CD14-positive monocyte (primary cell): Measurements from ENCODE around the gene MGAT5B. TPM values are rescaled to one million over a fixed set of nuclear protein-coding genes. Genes with fewer than 3 reads are reported as not detected.

Source experiments
- DNase-seq, 3 donors: peaks; one replicate each; pipeline ENCODE4 v3.0.0-alpha.2; 2011 to 2022
- H2AFZ ChIP-seq: 2 replicates; pipeline ENCODE4 v1.6.0; 2012; ENCODE audit warnings: mild to moderate bottlenecking, low read depth, low read length, inconsistent platforms; ENCODE audit not compliant: insufficient read depth, poor library complexity, severe bottlenecking
- H3K27ac ChIP-seq, 2 donors: 1 replicate in 1 of 2; 2 replicates in 1 of 2; pipeline ENCODE4 v1.5.1; 2012 to 2013; ENCODE audit warnings: low read length in 2 of 2, control low read depth in 1 of 2, inconsistent platforms in 1 of 2, low read depth in 1 of 2, mild to moderate bottlenecking in 1 of 2
- H3K27me3 ChIP-seq, 2 donors: one replicate each; pipeline versions ENCODE4 v1.6.0 to v1.6.1; 2011 to 2013; ENCODE audit warnings: low read length in 2 of 2; ENCODE audit not compliant: control insufficient read depth in 2 of 2, insufficient read depth in 2 of 2
- H3K36me3 ChIP-seq, 2 donors: replicated peaks in 1 of 2; 1 replicate in 1 of 2; 2 replicates in 1 of 2; pipeline versions ENCODE4 v1.5.1 to v1.6.1; 2012 to 2013; ENCODE audit warnings: low read length in 2 of 2, control low read depth in 1 of 2, inconsistent platforms in 1 of 2, mild to moderate bottlenecking in 1 of 2; ENCODE audit not compliant: insufficient read depth in 2 of 2, control insufficient read depth in 1 of 2
- H3K4me1 ChIP-seq, 2 donors: 1 replicate in 1 of 2; 2 replicates in 1 of 2; pipeline versions ENCODE4 v1.5.1 to v1.6.1; 2012 to 2013; ENCODE audit warnings: low read length in 2 of 2, control low read depth in 1 of 2, inconsistent platforms in 1 of 2, mild to moderate bottlenecking in 1 of 2, moderate library complexity in 1 of 2; ENCODE audit not compliant: insufficient read depth in 2 of 2, control insufficient read depth in 1 of 2
- H3K4me2 ChIP-seq: replicated peaks from 2 replicates; pipeline ENCODE3; 2012; ENCODE audit warnings: low read length, moderate library complexity, mild to moderate bottlenecking; ENCODE audit not compliant: poor library complexity, severe bottlenecking; ENCODE audit errors: extremely low read depth
- H3K4me3 ChIP-seq, 3 experiments: fragments of 200-600 bp in 1 of 3; sonication (generic) in 1 of 3; replicated peaks in 1 of 3; 1 replicate in 2 of 3; 2 replicates in 1 of 3; pipeline ENCODE4 v1.5.1; 2011 to 2013; ENCODE audit warnings: low read length in 3 of 3, mild to moderate bottlenecking in 3 of 3, control low read depth in 2 of 3, low read depth in 2 of 3, inconsistent platforms in 1 of 3, moderate library complexity in 1 of 3
- H3K79me2 ChIP-seq: 2 replicates; pipeline ENCODE4 v1.6.0; 2012; ENCODE audit warnings: mild to moderate bottlenecking, control low read depth, inconsistent platforms, low read length, moderate library complexity; ENCODE audit not compliant: insufficient read depth
- H3K9ac ChIP-seq: 2 replicates; pipeline ENCODE4 v1.6.0; 2017; ENCODE audit warnings: low read length, mild to moderate bottlenecking; ENCODE audit not compliant: insufficient read depth, poor library complexity, severe bottlenecking
- H3K9me3 ChIP-seq, 2 donors: replicated peaks in 1 of 2; 1 replicate in 1 of 2; 2 replicates in 1 of 2; pipeline versions ENCODE4 v1.5.1 to v1.6.1; 2012 to 2013; ENCODE audit warnings: low read length in 2 of 2, control low read depth in 1 of 2; ENCODE audit not compliant: control insufficient read depth in 1 of 2, insufficient read depth in 1 of 2
- H4K20me1 ChIP-seq: 2 replicates; pipeline ENCODE4 v1.6.0; 2012; ENCODE audit warnings: mild to moderate bottlenecking, low read length, control low read depth, moderate library complexity; ENCODE audit not compliant: insufficient read depth
- H3K27ac Mint-ChIP-seq, 7 donors: one replicate each; pipeline ENCODE4 v1.8.0; 2020; ENCODE audit warnings: mild to moderate bottlenecking in 7 of 7, mixed read lengths in 7 of 7, moderate library complexity in 6 of 7, inconsistent platforms in 2 of 7
- H3K27me3 Mint-ChIP-seq, 3 donors: one replicate each; pipeline ENCODE4 v1.8.0; 2021 to 2022; ENCODE audit warnings: low read depth in 3 of 3, mild to moderate bottlenecking in 3 of 3, mixed read lengths in 3 of 3, moderate library complexity in 3 of 3, inconsistent platforms in 1 of 3
- H3K36me3 Mint-ChIP-seq, 2 donors: one replicate each; pipeline ENCODE4 v1.8.0; 2020; ENCODE audit warnings: mixed read lengths in 2 of 2, inconsistent platforms in 1 of 2, mild to moderate bottlenecking in 1 of 2
- H3K4me1 Mint-ChIP-seq: one replicate; pipeline ENCODE4 v1.8.0; 2020; ENCODE audit warnings: mild to moderate bottlenecking, mixed read lengths
- H3K4me3 Mint-ChIP-seq, 2 donors: one replicate each; pipeline ENCODE4 v1.8.0; 2020; ENCODE audit warnings: mild to moderate bottlenecking in 2 of 2, mixed read lengths in 2 of 2, moderate library complexity in 1 of 2
- H3K9me3 Mint-ChIP-seq, 7 donors: one replicate each; pipeline ENCODE4 v1.8.0; 2020 to 2022; ENCODE audit warnings: mixed read lengths in 7 of 7, mild to moderate bottlenecking in 6 of 7, moderate library complexity in 6 of 7, inconsistent platforms in 2 of 7
- WGBS: methylation state at CpG from one replicate; pipeline ENCODE4 v1.1.5; 2013; ENCODE audit warnings: missing lambda C conversion rate; ENCODE audit not compliant: insufficient coverage; 5-methylcytosine and 5-hydroxymethylcytosine counted together
- intact Hi-C, 2 donors: fragments of 100-400 bp; cut with micrococcal nuclease; formaldehyde crosslinking; loops; one replicate each; pipeline versions ENCODE4 v1.15.0 to v1.15.1; 2023
- polyA plus RNA-seq, 3 donors: library from polyadenylated mRNA; depleted of rRNA in 1 of 3; unstranded in 2 of 3; stranded (reverse) in 1 of 3; fragments of 300-500 nt in 2 of 3; fragments of >200 nt in 1 of 3; fragmentation: Illumina TruSeq in 2 of 3; gene quantifications; 1 replicate in 2 of 3; 2 replicates in 1 of 3; pipeline ENCODE4 v1.2.3, GENCODE V29; 2012 to 2021
- TF ChIP-seq, protein P1 (sequence below): fragments of 200-600 bp; IDR thresholded peaks from one replicate; pipeline ENCODE4 v1.8.0; 2022; ENCODE audit warnings: antibody characterized with exemption, mild to moderate bottlenecking

The MGAT5B gene
- polyA plus RNA-seq, 3 donors: not detected

- Mint-ChIP-seq H3K27ac (peak overlapping the region in 1 of 7 donors; percentile 51), H3K9me3 (peaks cover 0 to 8% (median 4%) of the 10 kb centered on the region in 7 donors), H3K4me1 (peaks cover 17% of the 10 kb centered on the region), H3K27me3 (peaks cover 32 to 48% (median 35%) of the 10 kb centered on the region in 3 donors), H3K4me3 (no peak overlapping the region), H3K36me3 (no peaks in the 10 kb centered on the region)
- H2AFZ ChIP-seq: no peak overlapping the region
- peaks cover 8 to 26% of the 10 kb centered on the region in 2 donors for H3K27me3 ChIP-seq
- H3K4me3 ChIP-seq: no peak overlapping the region
- H3K4me2 ChIP-seq: no peak overlapping the region
- no peak overlapping the region for H3K9ac ChIP-seq
- H3K79me2 ChIP-seq: no peaks in the 10 kb centered on the region
- 53% methylated on average over 7 of the region's 10 CpGs for WGBS
- H3K4me1 ChIP-seq: peaks cover 0 to 7% of the 10 kb centered on the region in 2 donors
- H3K36me3 ChIP-seq: no peaks in the 10 kb centered on the region
- peaks cover 0 to 8% of the 10 kb centered on the region in 2 donors for H3K9me3 ChIP-seq
- intact Hi-C loops: no loop called here
- TF ChIP-seq, protein P1, sequence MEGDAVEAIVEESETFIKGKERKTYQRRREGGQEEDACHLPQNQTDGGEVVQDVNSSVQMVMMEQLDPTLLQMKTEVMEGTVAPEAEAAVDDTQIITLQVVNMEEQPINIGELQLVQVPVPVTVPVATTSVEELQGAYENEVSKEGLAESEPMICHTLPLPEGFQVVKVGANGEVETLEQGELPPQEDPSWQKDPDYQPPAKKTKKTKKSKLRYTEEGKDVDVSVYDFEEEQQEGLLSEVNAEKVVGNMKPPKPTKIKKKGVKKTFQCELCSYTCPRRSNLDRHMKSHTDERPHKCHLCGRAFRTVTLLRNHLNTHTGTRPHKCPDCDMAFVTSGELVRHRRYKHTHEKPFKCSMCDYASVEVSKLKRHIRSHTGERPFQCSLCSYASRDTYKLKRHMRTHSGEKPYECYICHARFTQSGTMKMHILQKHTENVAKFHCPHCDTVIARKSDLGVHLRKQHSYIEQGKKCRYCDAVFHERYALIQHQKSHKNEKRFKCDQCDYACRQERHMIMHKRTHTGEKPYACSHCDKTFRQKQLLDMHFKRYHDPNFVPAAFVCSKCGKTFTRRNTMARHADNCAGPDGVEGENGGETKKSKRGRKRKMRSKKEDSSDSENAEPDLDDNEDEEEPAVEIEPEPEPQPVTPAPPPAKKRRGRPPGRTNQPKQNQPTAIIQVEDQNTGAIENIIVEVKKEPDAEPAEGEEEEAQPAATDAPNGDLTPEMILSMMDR: no peak
- DNase-seq: no peak
- H4K20me1 ChIP-seq: no peaks in the 10 kb centered on the region
- no peak overlapping the region for H3K27ac ChIP-seq
Measured at GRCh38 chr17:76843703-76844484, 24.3 kb upstream of the MGAT5B start.

DNA sequence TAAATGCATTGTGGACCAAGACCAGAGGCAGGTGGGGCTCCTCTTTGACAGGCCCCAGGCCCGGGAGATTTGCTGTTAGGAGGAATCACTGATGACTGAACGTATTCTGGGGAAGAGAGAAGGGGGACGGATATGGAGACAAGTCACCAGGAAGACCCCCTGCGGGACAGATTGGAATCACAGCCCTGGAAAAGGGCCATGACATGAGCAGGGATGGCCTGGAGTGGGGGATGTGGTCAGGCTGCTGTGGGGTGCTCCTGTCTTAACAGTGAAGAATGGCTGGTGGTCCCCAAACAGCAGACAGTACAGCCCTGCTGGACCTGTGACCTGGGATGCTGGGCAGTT, 23.7 kb upstream of the MGAT5B start:
- intact Hi-C loops: no loop called here
- Histone ChIP-seq H3K27me3 (peaks cover 8 to 26% of the 10 kb centered on the region in 2 donors), H3K27ac (no peak overlapping the region), H4K20me1 (no peaks in the 10 kb centered on the region), H3K36me3 (no peaks in the 10 kb centered on the region), H3K79me2 (no peaks in the 10 kb centered on the region), H3K9me3 (peaks cover 0 to 8% of the 10 kb centered on the region in 2 donors), H3K4me1 (peaks cover 0 to 6% of the 10 kb centered on the region in 2 donors), H3K4me3 (no peak overlapping the region), H3K4me2 (no peak overlapping the region), H2AFZ (no peak overlapping the region), H3K9ac (no peak overlapping the region)
- TF ChIP-seq, protein P1: no peak
- no peak overlapping the region for H3K27ac Mint-ChIP-seq
- WGBS: 97% methylated on average over 4 of the region's 4 CpGs
- peaks cover 32 to 45% (median 34%) of the 10 kb centered on the region in 3 donors for H3K27me3 Mint-ChIP-seq
- H3K36me3 Mint-ChIP-seq: no peaks in the 10 kb centered on the region
- H3K4me3 Mint-ChIP-seq: no peak overlapping the region
- H3K4me1 Mint-ChIP-seq: peaks cover 15% of the 10 kb centered on the region
- peaks cover 0 to 8% (median 4%) of the 10 kb centered on the region in 7 donors for H3K9me3 Mint-ChIP-seq
- no peak for DNase-seq
